Measurements from ENCODE around the gene SPATA2L.
A peak's percentile ranks its signal among the peaks of the same experiment; 100 is the strongest.
"Not testable (repeated sequence)": the region's sequence is repeated elsewhere in the genome, so short reads cannot be mapped to it uniquely, and the experiment has no call there.

SPATA2L gene

GRCh38 chr16:89706518-89707260 lies 5.2 kb upstream of the SPATA2L start:
- DNase-seq (ENCODE audit: low read depth in 2 of 2), result no peak

GRCh38 chr16:89705006-89705405 lies 3.5 kb upstream of the SPATA2L start:
- DNase-seq (ENCODE audit: low read depth in 2 of 2), result no peak

- DNase-seq (ENCODE audit: low read depth in 2 of 2), result no peak
Measured at GRCh38 chr16:89704281-89704680, 2.8 kb upstream of the SPATA2L start.

- DNase-seq (ENCODE audit: low read depth in 2 of 2), result no peak
Measured at GRCh38 chr16:89700649-89701424, 668 bp downstream of the SPATA2L start.

GRCh38 chr16:89700100-89700648 lies 1.3 kb downstream of the SPATA2L start:
- DNase-seq (ENCODE audit: low read depth in 2 of 2), result peak; percentile 83 to 84

- DNase-seq (ENCODE audit: low read depth in 2 of 2), result not testable (repeated sequence)
Measured at GRCh38 chr16:89699629-89700099, 1.8 kb downstream of the SPATA2L start.

GRCh38 chr16:89698717-89699116 lies 2.8 kb downstream of the SPATA2L start:
- not testable (repeated sequence) for DNase-seq (ENCODE audit: low read depth in 2 of 2)

- no peak for DNase-seq (ENCODE audit: low read depth in 2 of 2)
Measured at GRCh38 chr16:89697616-89698331, 3.7 kb downstream of the SPATA2L start.

GRCh38 chr16:89697161-89697615 lies 4.3 kb downstream of the SPATA2L start:
- no peak for DNase-seq (ENCODE audit: low read depth in 2 of 2)

GRCh38 chr16:89696670-89697128 lies 4.8 kb downstream of the SPATA2L start:
- DNase-seq (ENCODE audit: low read depth in 2 of 2), result no peak

GRCh38 chr16:89695875-89696669 lies 5.4 kb downstream of the SPATA2L start:
- DNase-seq (ENCODE audit: low read depth in 2 of 2), result no peak

GRCh38 chr16:89695086-89695874 lies 6.2 kb downstream of the SPATA2L start:
- DNase-seq (ENCODE audit: low read depth in 2 of 2), result no peak

GRCh38 chr16:89694784-89695085 lies 6.8 kb downstream of the SPATA2L start:
- DNase-seq (ENCODE audit: low read depth in 2 of 2), result not testable (repeated sequence)

- no peak for DNase-seq (ENCODE audit: low read depth in 2 of 2)
Measured at GRCh38 chr16:89693931-89694783, 7.3 kb downstream of the SPATA2L start.

- no peak for DNase-seq (ENCODE audit: low read depth in 2 of 2)
Measured at GRCh38 chr16:89693289-89693731, 8.2 kb downstream of the SPATA2L start.

- DNase-seq (ENCODE audit: low read depth in 2 of 2), result no peak
Measured at GRCh38 chr16:89691986-89692569, 9.4 kb downstream of the SPATA2L start.

- no peak for DNase-seq (ENCODE audit: low read depth in 2 of 2)
Measured at GRCh38 chr16:89691231-89691985, 10.1 kb downstream of the SPATA2L start.

- no peak for DNase-seq (ENCODE audit: low read depth in 2 of 2)
Measured at GRCh38 chr16:89690392-89690901, 11.1 kb downstream of the SPATA2L start.

All from fibroblast of skin of left biceps (primary cell).